GM18505 (cell line): Measurements from ENCODE around the gene SHKBP1.
"Not testable (repeated sequence)": the region's sequence is repeated elsewhere in the genome, so short reads cannot be mapped to it uniquely, and the experiment has no call there.

Experiments used
- ATAC-seq: cut with Tn5 transposase; IDR thresholded peaks from one replicate; pipeline ENCODE4 v1.9.1; 2021; ENCODE audit not compliant: unreplicated experiment
- POLR2A ChIP-seq: IDR thresholded peaks from 4 replicates; pipeline ENCODE4 v1.6.1; 2011; ENCODE audit warnings: borderline replicate concordance; ENCODE audit not compliant: insufficient read depth, insufficient read length; ENCODE audit errors: extremely low read depth

SHKBP1 gene

DNA sequence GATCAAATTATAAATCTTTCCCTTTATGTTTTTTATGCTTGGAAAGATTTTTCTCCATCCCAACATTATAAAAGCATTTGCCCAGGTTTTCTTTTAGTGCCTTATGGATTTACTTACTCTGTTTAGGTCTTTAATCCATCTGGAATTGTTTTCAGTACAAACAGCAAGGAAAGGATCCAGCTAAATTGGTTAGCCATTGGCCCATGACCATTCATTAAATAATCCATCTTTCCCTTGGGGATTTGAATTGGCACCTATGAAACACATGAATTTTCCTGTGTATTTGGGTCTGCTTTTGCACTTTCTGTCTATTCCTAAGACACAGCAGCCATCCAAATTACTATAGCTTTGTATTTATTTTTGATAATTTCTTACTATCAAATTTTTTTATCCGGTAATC is 28.8 kb upstream of the SHKBP1 start:
- no peak for ATAC-seq
- TF ChIP-seq POLR2A, result no peak

DNA sequence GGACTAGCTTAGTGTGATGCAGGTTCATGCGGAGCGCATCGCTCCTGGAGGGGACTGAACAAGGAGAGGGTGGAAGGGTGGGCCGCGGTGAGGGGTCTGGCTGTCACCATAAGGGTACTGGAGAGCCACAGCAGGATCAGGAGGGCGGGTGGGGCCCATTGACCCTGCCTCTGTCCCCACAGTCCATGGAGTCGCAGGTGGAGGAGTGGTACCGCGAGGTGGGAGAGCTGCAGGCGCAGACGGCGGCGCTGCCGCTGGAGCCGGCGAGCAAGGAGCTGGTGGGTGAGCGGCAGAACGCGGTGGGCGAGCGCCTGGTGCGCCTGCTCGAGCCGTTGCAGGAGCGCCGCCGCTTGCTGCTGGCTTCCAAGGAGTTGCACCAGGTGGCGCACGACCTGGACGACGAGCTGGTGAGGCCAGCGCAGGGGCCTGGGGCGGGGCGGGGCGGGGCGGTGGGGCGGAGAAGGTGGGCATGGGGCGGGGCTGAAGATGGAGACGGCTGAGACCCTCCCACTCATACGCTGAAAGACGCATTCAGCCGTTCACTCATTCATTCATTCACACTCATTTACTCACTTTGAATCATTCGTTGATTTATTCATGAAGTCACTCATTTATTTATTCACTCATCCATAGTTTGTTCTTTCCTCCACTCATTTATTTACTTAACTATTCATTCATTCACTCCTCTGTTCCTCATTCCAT is 27.5 kb upstream of the SHKBP1 start:
- TF ChIP-seq POLR2A, result no peak
- ATAC-seq, result no peak

DNA sequence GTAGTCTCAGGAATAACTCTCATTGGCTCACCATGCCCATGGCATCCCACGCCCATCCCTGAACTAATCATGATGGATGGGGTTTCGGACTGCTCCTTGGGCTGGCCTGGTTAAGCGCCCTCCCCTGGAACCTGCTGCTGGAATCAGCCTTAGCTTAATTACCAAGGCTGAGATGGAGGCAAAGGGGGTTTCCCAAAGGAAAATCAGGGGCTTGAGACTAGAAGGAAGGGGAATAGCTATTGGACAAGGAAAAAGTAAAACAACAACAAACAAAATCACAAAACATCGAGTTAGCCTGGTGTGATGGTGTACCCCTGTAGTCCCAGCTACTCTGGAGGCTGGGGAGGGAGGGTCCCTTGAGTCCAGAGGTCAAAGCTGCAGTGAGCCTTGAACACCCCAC is 25.7 kb upstream of the SHKBP1 start:
- no peak for ATAC-seq

DNA sequence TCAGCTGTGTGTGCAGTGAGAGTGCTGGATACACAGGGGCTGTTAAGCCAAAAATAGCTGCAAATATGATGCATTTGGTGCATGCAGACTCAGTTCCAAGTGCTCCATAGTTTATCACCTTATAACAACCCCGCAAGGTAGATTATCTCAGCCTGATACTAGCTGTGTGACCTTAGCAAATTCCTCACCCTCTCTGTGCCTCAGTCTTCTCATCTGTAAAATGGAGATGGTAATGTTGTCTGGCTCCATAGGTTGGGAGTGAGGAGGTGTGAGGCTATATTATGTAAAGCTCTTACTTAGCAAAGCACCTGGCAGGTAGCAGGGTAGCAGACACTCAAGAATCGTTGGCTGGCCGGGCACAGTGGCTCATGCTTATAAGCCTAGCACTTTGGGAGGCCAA is 23.8 kb upstream of the SHKBP1 start:
- no peak for TF ChIP-seq POLR2A
- ATAC-seq, result no peak

More for the DNA sequence above, 25.7 kb upstream of the SHKBP1 start:
- no peak for TF ChIP-seq POLR2A

DNA sequence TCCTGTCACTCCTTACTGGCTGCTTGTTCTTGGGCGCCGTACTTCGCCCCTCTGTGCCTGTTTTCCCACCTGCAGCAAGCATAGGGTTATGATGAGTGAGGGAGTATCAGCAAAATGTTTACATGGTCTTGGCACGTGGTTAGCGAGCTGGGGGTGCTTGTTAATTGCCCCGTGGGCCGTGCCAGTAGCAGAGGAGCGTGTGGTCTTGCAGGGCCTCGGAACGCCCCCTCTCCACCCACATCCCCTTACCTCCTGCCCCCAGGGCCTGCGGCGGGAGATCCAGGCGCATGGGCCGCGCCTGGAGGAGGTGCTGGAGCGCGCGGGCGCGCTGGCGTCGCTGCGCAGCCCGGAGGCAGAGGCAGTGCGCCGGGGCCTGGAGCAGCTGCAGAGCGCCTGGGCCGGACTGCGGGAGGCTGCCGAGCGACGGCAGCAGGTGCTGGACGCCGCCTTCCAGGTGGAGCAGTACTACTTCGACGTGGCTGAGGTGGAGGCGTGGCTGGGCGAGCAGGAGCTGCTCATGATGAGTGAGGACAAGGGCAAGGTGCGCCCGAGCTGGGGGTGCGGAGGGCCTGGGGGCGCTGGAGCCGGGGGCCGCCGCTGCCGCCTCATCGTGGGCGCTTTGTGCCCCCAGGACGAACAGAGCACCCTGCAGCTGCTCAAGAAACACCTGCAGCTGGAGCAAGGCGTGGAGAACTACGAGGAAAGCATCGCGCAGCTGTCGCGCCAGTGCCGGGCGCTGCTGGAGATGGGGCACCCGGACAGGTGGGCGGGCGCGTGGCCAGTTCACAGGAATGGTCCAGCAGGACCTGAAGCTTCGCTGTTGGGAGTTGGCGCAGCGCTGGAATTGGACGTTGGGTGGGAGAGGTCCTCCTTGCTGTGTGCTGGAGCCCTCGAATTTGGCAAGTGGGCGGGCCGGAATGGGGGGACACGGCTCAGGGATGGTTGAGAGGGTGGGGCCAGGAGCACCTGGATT is 22.5 kb upstream of the SHKBP1 start:
- no peak for TF ChIP-seq POLR2A
- no peak for ATAC-seq

DNA sequence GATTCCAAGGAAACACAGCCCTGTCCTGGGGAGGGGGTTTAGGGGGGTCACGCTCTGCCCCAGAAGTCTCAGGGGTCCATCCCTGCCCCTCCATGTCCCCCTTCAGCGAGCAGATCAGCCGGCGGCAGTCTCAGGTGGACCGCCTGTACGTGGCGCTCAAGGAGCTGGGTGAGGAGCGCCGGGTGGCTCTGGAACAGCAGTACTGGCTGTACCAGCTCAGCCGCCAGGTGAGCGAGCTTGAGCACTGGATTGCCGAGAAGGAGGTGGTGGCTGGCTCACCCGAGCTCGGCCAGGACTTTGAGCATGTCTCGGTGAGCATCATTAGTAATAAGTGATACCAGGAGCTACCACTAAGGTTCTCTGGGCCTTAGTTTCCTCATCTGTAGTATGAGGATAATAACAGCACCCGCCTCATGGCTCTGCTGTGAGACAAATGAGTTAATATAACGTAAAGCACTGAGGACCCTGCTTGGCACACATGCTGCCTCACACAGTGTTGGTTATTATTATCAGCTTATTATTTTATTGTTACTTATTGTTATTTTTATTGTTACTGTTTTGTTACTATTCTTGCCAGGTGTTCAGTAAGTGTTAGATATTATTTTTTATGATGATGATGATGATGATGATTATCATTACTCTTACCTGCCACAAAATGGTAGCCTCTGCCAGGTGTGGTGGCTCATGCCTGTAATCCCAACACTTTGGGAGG is 20.5 kb upstream of the SHKBP1 start:
- ATAC-seq, result no peak
- no peak for TF ChIP-seq POLR2A

DNA sequence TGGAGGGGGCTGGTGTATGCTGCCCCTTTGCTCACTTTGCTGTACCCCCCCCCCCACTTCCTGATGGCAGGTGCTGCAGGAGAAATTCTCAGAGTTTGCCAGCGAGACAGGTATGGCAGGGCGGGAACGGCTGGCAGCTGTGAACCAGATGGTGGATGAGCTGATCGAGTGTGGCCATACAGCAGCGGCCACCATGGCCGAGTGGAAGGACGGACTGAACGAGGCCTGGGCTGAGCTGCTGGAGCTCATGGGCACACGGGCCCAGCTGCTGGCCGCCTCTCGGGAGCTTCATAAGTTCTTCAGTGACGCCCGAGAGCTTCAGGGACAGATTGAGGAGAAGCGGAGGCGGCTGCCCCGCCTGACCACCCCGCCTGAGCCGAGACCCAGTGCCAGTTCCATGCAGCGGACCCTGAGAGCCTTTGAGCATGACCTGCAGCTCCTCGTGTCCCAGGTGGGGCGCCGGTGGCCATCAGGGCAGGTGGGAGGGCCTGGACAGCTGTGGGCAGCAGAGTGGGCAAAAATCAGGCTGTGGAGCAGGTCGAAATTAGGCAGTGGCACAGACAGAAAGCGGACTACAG is 19.6 kb upstream of the SHKBP1 start:
- no peak for TF ChIP-seq POLR2A
- no peak for ATAC-seq

DNA sequence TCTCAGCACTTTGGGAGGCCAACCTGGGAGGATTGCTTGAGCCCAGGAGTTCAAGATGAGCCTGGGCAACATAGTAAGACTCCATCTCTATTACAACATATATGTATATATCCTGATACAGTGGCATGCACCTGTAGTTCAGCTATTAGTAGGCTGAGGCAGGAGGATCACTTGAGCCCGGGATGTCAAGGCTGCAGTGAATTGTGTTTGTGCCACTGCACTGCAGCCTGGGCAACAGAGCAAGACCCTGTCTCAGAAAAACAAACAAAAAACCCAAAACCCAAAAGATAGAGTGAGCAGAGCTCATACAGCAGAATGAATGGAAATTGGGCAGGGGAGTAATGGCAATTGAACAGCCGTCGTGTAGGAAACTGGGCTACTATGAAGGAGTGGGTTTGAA is 17.3 kb upstream of the SHKBP1 start:
- TF ChIP-seq POLR2A, result no peak
- no peak for ATAC-seq

DNA sequence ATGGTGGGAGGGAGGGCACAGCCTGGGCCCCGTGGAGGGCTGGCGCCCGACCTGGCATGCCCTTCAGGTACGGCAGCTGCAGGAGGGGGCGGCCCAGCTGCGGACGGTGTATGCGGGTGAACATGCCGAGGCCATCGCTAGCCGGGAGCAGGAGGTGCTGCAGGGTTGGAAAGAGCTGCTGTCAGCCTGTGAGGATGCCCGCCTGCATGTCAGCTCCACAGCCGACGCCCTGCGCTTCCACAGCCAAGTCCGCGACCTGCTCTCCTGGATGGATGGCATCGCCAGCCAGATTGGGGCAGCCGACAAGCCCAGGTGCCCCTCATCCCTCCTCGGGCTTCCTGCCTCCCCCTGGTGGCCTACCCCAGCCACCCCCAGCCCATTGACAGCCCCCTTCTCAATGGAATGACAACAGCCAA is 16.6 kb upstream of the SHKBP1 start:
- no peak for ATAC-seq
- TF ChIP-seq POLR2A, result no peak

DNA sequence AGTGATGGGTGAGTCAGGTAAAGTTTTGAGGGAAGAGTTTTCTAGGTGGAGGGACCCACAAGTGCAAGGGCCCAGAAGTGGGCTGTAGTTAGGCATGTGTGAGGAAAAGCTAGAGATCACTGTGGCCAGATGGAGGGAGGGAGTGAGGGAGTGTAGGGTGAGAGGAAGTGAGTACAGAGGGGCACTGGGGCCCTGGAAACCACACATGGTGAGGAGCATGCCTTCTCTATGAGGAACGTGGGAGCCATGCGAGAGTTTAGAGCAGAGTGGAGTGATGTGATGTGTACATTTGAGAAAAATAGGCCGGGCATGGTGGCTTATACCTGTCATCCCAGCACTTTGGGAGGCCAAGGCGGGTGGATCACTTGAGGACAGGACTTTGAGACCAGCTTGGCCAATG is 14.7 kb upstream of the SHKBP1 start:
- TF ChIP-seq POLR2A, result no peak
- no peak for ATAC-seq

DNA sequence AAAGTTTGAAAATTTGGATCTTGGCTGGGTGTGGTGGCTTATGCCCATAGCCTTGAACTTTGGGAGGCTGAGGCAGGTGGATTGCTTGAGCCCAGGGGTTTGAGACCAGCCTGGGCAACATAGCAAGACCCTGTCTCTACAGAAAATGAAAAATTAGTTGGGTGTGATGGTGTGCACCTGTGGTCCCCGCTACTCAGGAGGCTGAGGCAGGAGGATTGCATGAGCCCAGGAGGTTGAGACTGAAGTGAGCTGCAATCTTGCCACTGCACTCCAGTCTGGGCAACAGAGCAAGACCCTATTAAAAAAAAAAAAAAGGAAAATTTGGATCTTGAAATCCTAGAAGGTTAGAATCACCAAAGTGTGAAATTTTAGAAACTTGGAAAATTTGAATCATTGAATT is 12.1 kb upstream of the SHKBP1 start:
- not testable (repeated sequence) for ATAC-seq

DNA sequence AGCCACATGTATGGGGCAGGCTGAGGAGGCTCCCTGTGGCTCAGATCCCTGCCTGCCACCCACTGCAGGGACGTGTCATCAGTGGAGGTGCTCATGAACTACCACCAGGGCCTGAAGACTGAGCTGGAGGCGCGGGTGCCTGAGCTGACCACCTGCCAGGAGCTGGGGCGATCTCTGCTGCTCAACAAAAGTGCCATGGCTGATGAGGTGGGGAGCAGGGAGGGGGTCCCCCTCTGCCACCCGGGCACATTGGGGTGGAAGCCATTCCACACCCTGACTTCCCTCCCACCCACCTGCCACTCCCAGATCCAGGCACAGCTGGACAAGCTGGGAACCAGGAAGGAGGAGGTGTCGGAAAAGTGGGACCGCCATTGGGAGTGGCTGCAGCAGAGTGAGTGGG is 11.3 kb upstream of the SHKBP1 start:
- ATAC-seq, result no peak
- no peak for TF ChIP-seq POLR2A

DNA sequence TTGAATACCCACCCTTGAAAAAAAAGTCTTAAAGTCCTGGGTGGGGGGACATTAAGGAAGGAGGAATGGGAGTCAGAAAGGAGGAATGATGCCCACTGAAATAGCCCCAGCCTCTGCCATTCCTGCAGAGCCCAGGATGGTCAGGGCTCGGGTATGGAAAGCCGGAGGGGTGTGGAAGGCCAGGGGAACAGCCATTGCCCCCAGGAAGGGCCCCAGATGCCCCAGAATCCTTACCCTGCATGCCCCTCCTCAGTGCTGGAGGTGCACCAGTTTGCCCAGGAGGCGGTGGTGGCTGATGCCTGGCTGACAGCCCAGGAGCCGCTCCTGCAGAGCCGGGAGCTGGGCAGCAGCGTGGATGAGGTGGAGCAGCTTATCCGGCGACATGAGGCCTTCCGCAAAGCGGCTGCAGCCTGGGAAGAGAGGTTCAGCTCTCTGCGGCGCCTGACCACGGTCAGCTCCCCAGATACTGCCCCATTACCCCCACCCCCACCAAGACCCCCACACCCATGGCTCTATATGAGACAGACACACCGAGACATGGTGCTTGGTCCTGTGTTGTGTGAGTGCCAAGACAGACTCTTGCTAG is 10.7 kb upstream of the SHKBP1 start:
- no peak for TF ChIP-seq POLR2A
- no peak for ATAC-seq
